ENCODE data around the gene ADAMTS4. TPM values are rescaled to one million over a fixed set of nuclear protein-coding genes. Genes with fewer than 3 reads are reported as not detected.

Gene ADAMTS4
- total and polyA plus RNA-seq, 2 of the 4 experiments (the other 2 are of a cell fraction): 0.39 to 0.72 TPM

GRCh38 chr1:161225534-161226319, 26.9 kb upstream of the ADAMTS4 start, which contains the start of gene TOMM40L:
TOMM40L (plus strand) TSS chr1:161226060; CDS start chr1:161226490, 430 bp downstream.
- H3K4me2 ChIP-seq (ENCODE audit: low read depth, low read length): peak within 1 kb of the TSS; percentile 81
- H2BK120ac ChIP-seq (ENCODE audit: low read depth, low read length): peak within 1 kb of the TSS; percentile 66
- H3K23ac ChIP-seq (ENCODE audit: low read depth, low read length): peak within 1 kb of the TSS; percentile 62
- peak within 1 kb of the TSS; percentile 83 for H3K4ac ChIP-seq (ENCODE audit: low read depth, low read length)
- CTCF ChIA-PET: interaction anchor here (0.5 to 3.2 kb wide), 17 partner anchors 10 to 437 kb away, joined by 3 to 21 read pairs (median 4); partner anchors contain the start of gene NDUFS2
- peak within 1 kb of the TSS; percentile 67; the same call in 1 of the 2 replicates for H2AK5ac ChIP-seq (ENCODE audit: low read depth, low read length)
- intact Hi-C loops (cut with micrococcal nuclease) (loop anchor here (1.0 kb wide), 1 partner anchor 33 kb away; no protein-coding TSS in a partner anchor), in situ Hi-C loops (cut with MboI; ENCODE audit: low sequenced_read_pairs) (loop anchor here (5.0 kb wide), 2 partner anchors 67 to 157 kb away; no protein-coding TSS in a partner anchor), dilution Hi-C loops (cut with HindIII; ENCODE audit: low sequenced_read_pairs, unreplicated experiment) (no loop called here)
- H3K9ac ChIP-seq (ENCODE audit: low read depth, low read length): peak within 1 kb of the TSS; percentile 81
- H2BK20ac ChIP-seq (ENCODE audit: low read depth, low read length): no peak within 1 kb of the TSS; the same call in 1 of the 2 replicates
- H2AK9ac ChIP-seq (replicated peaks; ENCODE audit: low read depth, low read length, poor library complexity): peak within 1 kb of the TSS; percentile 97
- POLR2A ChIA-PET (ENCODE audit: unreplicated experiment): interaction anchor here (0.5 to 0.7 kb wide), 6 partner anchors 8 to 133 kb away, joined by 3 to 8 read pairs (median 6); partner anchors contain the start of gene NDUFS2
- peak within 1 kb of the TSS; percentile 96 to 97 for H4K8ac ChIP-seq (ENCODE audit: low read depth in 2 of 2, low read length in 2 of 2)
- DNase-seq (peak; percentile 100), ATAC-seq (ENCODE audit: low read depth) (peak; percentile 95)
- H3K36me3 ChIP-seq (ENCODE audit: control insufficient read depth, insufficient read depth, low read length): peaks cover 19% of the 10 kb centered on the region
- WGBS, 2 experiments (ENCODE audit: extremely low coverage in 2 of 2, insufficient read length in 1 of 2): 0% methylated on average over 3 of the region's 16 CpGs; no CpG with 5 or more reads in 1 of the 2 experiments
- peak within 1 kb of the TSS; percentile 98 for H2AFZ ChIP-seq (replicated peaks; ENCODE audit: low read length, poor library complexity)
- no TSS peak for BruUV-seq (replicated peaks)
- no peaks in the 10 kb centered on the region; the same call in 1 of the 2 replicates for H3K27me3 ChIP-seq (ENCODE audit: control insufficient read depth, insufficient read depth, low read length)
- H4K20me1 ChIP-seq (ENCODE audit: insufficient read depth, low read length): no peaks in the 10 kb centered on the region
- peak within 1 kb of the TSS; percentile 92 for H4K91ac ChIP-seq (ENCODE audit: insufficient read depth, low read depth, low read length)
- no peaks in the 10 kb centered on the region for H3K9me3 ChIP-seq (ENCODE audit: control insufficient read depth, insufficient read depth, low read length)
- peak within 1 kb of the TSS; percentile 16; the same call in 1 of the 2 replicates for H3K18ac ChIP-seq (ENCODE audit: low read depth, low read length)
- peak within 1 kb of the TSS; percentile 89 for H3K56ac ChIP-seq (ENCODE audit: extremely low read depth, insufficient read depth, low read length)
- peaks cover 3% of the 10 kb centered on the region; the same call in 1 of the 2 replicates for H3K9me1 ChIP-seq (ENCODE audit: insufficient read depth, low read length)
- peak within 1 kb of the TSS; percentile 74 for H3K4me3 ChIP-seq (ENCODE audit: insufficient read depth, low read depth, low read length)
- H4K5ac ChIP-seq (ENCODE audit: low read depth, low read length): peak within 1 kb of the TSS; percentile 69
- H3K79me1 ChIP-seq (ENCODE audit: low read depth in 1 of 2, low read length in 2 of 2): peaks cover 9 to 17% of the 10 kb centered on the region in 2 experiments; a peak in 3 of 4 replicates
- peak within 1 kb of the TSS; percentile 89 for H3K14ac ChIP-seq (replicated peaks; ENCODE audit: low read depth, low read length)
- H3K4me1 ChIP-seq (ENCODE audit: control insufficient read depth, insufficient read depth, low read length): peaks cover 9% of the 10 kb centered on the region; the same call in 1 of the 2 replicates
- peak within 1 kb of the TSS; percentile 39; the same call in 1 of the 3 replicates for H2BK15ac ChIP-seq (ENCODE audit: low read depth, low read length)
- H3K27ac ChIP-seq (ENCODE audit: insufficient read depth, low read length): peak within 1 kb of the TSS; percentile 68
- peak within 1 kb of the TSS; percentile 29 for H2BK5ac ChIP-seq (ENCODE audit: low read depth, low read length, poor library complexity, severe bottlenecking)
- TF ChIP-seq BHLHE40 (IDR thresholded peaks at IDR 0.05; ENCODE audit: low read depth, low read length): no peak
- no peak for TF ChIP-seq CEBPB (IDR thresholded peaks at IDR 0.05; ENCODE audit: low read depth, low read length)
- peak; percentile 70 for TF ChIP-seq CTCF (conservative IDR thresholded peaks at IDR 0.05; ENCODE audit: low read depth, low read length)
- TF ChIP-seq FOS (IDR thresholded peaks at IDR 0.05; ENCODE audit: low read depth, low read length): no peak
- TF ChIP-seq RCOR1 (IDR thresholded peaks at IDR 0.05; ENCODE audit: insufficient replicate concordance, low read length): no peak
- TF ChIP-seq POLR2A (IDR thresholded peaks at IDR 0.05; ENCODE audit: low read depth, low read length): no peak
- no peak for TF ChIP-seq NFE2L2 (IDR thresholded peaks at IDR 0.05; ENCODE audit: low read depth, low read length)
- TF ChIP-seq MXI1 (IDR thresholded peaks at IDR 0.05; ENCODE audit: borderline replicate concordance, low read depth, low read length): peak; percentile 90
- no peak for TF ChIP-seq CHD1 (IDR thresholded peaks at IDR 0.05; ENCODE audit: low read depth, low read length)
- TF ChIP-seq, protein P1, sequence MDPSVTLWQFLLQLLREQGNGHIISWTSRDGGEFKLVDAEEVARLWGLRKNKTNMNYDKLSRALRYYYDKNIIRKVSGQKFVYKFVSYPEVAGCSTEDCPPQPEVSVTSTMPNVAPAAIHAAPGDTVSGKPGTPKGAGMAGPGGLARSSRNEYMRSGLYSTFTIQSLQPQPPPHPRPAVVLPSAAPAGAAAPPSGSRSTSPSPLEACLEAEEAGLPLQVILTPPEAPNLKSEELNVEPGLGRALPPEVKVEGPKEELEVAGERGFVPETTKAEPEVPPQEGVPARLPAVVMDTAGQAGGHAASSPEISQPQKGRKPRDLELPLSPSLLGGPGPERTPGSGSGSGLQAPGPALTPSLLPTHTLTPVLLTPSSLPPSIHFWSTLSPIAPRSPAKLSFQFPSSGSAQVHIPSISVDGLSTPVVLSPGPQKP (IDR thresholded peaks at IDR 0.05; ENCODE audit: borderline replicate concordance, low read depth, low read length): no peak
- peak; percentile 72 for TF ChIP-seq SMC3 (IDR thresholded peaks at IDR 0.05; ENCODE audit: low read depth, low read length)
- no peak; the same call in 1 of the 2 replicates for TF ChIP-seq MAZ (IDR thresholded peaks at IDR 0.05; ENCODE audit: borderline replicate concordance, low read depth, low read length)
- TF ChIP-seq RAD21 (IDR thresholded peaks at IDR 0.05; ENCODE audit: low read length): peak; percentile 63

All from IMR-90 (cell line).